Activated CD4-positive, alpha-beta T cell treated with anti-CD3 and anti-CD28 coated beads, Interleukin-2, amount 50 U/mL, for 4 hours (primary cell): ENCODE measurements around the gene ITPA.

Experiments used
- DNase-seq, 2 experiments: peaks; one replicate each; pipeline ENCODE4 v3.0.0-alpha.2; 2020

ITPA gene

DNA sequence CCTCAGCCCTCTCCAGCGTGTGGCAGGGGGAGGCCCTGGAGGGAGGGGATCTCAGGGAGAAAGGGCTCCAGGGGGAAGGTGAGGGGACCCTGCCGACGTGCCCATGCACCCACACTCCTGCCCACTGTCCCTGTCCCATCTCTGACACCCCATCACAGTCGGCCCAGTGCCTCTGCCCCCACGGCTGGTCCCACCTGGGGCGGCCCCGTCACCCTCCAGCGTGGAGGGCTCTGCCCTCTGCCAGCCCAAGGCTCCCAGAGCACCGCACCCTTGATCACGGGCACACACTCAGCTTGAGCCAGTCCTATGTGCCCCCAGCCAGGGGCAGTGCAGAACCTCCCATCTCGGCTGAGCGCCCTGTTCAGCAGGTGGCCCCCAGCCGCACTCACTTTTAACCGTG, 20.5 kb downstream of the ITPA start:
- DNase-seq: no peak

DNA sequence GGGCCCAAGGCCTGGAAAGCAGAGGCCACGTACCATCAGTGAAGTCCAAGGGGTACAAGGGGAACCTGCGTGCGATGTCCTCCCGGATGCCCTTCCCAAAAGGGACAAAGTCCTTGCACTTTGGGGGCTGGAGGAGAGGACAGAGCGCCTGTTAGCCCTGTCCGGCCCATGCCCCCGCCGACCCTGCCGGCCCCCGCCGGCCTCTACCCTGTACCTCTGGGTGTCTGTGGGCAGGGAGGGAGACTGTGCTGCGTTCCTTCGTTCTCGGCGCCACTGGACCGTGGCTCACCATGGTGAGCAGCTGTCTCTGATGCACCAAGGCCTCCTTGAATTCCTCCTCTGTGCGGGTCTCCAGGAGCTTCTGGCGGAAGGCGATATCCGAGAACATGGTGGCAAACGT, 21.8 kb downstream of the ITPA start:
- no peak for DNase-seq

DNA sequence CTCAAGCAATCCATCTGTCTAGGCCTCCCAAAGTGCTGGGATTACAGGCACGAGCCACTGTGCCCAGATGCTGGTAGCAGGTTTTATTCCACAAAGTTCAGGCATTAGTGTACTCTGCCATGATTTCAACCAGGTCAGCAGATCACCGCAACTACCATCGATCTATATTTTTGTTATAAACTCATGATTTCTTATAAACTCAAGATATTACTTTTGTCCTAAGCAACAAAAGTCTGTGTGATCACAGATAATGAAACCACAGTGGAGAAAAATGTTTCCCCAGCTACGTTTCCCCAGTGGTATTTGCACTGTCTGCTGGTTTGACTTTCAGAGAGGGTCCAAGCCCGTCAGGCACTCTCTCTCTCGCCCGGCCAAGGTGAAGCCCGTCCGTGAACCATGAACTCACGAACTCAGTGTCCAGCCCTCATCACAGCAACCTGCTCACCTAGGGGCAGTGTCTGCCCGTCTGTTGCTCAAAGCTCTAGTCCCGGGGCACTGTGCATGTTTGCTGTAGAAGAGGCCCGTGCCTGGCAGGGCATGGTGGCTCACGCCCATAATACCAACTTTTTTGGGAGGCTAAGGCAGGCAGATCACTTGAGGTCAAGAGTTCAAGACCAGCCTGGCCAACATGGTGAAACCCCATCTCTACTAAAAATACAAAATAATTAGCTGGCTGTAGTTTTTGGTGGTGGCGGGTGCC, 22.7 kb downstream of the ITPA start:
- no peak for DNase-seq

DNA sequence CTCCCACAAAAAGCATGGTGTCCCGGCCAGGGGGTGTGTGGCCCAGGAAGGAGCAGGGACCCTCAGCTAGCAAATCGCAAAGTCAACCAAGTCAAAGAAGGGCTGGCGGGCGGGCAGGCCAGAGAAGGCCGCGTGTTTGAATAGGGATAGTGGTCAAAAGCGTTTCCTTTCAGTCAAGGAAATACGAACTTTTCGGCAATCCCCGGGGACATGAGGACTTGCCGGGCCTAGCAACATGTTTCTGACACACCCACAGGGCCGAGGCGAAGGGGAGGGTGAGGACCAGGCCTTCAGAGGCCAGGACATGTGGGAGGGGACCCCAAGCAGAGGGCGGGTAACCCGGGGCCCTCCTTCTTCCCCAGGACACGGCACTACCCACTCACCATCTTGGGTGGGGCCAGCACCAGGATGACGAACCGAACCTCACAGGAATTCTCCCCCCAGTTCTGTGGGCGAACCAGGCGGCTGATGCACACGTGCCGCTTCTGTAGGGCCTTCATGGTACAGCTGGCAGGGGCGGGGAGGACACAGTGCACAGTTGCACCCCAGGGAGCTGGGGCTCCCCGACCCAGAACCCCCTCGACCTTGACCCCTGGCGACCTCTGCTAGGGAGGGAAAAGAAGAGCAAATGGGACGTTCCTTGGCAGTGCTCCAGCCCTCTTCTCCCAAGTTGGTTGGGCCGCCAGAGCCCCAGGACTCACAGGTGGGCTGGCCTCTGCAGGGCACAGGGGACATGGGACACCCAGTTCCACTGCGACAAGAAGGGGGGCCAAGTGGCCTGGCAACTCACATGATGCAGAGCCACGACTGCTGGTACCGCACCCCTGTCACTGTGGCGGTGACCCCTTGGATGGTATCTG, 24.1 kb downstream of the ITPA start:
- no peak for DNase-seq

DNA sequence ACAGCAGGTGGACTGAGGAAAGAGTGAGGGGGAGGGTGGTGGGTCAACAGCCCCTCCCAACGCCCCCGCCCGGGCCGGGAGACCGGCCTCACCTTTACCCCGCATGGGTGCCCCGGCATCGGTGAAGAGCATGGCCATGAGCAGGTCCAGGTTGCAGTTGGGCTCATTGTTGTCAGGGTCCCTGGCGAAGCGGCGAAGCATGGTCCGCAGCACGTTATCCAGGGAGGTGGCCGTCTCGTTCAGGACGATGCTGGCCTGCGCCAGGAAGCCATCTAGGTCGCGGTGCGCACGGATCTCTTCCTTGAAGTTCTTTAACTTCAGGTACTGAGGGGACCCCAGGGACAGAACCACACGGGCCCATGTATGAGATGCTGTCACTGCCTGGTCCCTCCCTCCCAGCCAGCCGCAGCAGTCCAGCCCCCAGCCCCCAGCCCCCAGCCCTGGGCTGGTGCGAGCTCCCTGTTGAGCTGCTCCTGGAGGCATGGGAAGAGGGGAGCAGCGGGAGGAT, 24.7 kb downstream of the ITPA start:
- DNase-seq: no peak

DNA sequence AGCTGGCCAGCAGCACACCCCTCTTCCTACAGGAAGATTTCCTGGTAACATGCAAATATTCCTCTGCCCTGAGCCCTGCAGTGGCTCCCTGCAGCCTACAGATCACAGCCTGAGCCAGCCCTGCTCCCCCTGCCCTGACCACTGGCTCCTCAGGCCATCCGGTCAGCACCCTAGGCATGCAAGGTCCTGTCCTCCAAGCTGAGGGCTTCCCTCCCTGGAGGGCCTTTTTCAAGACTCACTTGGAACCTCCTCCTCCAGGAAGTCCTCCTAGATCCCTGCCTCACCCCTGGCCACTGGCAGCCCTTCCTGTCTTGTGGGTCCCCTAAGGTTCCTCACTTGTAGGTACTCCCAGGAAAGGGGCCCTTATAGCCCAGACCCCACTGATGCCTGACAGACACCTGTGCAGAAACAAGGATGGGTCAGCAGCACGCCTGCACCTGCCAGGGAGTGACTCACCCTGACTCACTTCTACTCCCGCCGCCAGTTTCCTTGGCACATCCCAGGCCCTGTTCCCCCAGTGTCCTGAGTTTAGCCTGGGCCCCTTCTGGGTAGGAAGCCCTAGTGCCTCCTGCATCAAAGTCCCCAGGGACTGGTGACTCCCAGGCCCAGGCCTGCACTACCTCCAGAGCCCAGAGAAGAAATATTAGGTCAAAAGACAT, 26.5 kb downstream of the ITPA start:
- no peak for DNase-seq

DNA sequence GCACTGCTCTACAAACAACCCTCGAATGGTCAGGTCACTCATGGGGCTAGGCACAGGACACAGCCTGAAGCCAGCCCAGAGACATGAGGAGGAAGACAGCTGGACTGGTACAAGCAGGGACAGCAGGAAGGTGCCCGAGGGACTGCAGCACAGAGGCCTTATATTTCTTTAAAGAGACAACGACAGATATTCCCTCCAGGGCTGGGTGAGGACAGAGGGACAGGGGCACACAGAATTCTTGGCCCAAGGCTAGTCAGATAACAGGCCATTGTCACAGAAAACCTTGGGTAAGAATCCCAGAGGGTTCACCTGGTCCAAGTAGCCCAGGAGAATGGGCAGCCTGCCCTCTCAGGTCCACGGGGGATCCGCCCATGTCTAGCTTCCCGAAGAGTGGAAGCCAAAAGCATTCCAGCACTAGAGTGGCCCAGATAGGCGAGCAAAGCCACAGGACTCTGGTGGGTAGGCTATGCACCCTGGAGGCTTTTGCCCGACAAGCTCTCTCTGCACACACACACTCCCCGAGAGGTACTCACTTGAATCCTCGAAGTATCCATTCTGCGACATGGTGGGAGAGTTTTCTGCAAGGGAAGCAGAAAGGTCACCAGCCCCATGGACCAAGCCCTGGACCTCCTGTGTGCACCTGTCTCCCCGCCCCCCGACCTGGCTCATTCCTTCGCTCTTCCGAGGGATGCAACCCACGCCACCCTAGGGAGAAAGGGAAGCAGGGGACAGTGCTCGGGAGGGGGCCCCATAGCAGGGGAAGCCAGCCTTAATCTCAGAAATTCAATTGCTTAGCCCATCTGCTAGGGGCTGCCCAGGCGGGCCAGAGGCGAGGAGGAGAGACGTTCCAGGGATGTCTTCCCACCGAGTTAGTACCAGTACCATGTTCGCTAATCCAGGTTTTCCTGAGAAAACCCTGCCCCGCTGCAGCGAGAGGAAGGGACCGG, 28.0 kb downstream of the ITPA start:
- DNase-seq: no peak

DNA sequence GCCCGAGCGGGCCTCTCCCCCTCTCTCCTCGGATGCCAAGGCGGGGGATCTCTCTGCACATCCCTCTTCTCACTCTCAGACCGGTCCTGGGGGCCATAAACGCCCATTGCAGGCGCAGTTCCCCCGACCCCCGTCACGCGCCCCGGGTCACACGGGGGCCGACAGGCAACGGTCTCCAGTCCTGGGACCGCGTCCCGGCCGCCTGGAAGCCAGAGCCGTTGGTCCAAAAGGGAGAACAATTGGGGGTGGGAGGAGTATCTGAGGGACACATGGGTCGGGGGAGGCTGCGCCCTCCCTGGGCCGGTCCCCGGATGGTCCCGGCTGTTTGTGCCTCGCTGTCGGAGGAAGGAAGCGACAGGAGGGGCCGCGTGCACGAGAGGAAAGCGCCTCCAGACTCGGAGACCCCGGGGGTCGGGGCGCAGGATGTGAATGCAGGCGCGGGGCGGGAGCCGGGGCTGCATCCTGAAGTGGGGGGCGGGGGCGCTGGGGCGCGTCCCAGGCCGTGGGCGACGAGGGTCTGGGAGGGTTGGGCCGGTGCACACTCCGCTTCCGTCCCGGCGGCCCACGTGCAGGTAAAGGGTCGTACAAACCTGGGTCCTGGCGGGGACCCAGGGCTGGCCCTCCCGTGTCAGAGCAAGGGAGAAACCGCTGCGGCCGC, 28.8 kb downstream of the ITPA start:
- no peak for DNase-seq

DNA sequence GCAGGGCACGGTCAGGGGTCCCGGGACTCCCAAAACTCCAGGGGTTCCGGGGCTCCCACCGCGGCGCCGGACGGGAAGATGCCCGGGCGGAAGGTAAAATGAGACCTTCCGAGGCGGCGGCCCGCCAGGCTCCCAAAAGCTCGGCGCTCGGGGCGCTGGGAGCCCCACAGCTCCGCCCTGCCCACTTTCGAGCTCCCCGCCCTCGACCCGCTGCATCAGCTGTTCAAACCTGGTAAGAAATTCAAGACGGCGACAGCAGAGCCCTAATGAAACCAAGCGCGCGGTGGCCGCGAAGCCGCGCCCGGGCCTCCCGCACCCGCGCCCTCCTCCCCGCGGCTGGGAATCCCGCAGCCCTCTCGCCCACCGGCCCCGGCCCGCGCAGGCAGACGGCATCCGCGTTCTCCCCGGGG, 29.3 kb downstream of the ITPA start:
- peak; percentile 35 to 44 for DNase-seq

DNA sequence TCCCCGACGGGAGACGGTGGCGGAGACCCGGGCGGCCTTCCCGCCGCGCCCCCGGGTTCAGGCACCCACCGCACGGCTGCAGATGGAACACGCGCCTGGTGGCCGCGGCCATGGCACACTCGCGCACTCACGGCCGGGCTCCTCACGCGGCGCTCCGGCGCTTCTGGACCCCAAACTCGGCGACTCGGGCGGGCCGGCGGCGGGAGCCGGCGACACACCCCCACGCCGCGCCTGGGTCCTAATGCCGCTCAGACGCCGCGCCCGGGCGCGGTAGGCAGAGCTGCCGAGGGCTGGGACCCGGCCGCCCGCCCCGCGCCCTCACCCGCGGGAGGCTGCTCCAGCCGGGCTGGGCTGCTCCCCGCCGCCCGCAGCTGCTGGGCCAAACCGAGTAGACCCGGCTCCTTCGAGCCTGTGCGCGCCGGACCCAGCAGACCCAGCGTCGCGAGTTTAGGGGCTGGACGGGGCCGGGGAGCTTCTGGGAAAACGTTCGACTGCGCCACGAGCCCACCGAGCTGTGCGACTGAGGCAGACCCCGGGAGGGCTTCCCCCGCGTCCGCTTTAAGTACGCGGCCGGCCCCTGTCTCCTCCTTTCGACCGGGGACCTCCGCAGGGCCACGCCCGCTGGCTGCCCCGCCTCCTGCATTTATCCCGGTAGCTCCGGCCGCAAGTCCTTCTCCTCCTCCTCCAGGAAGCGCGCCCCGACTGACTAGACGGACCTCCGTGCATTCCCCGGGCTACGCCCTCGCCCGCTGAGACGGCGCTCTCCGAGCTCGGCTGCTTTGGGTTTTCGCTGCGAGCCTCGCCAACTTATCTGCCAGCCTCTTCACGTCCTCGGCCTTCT, 29.9 kb downstream of the ITPA start, which contains the start of gene SLC4A11:
Gene SLC4A11 (minus strand): TSS at position 165 of the 841 bp plus-strand sequence. CDS start 53 bp downstream, at position 112.
- peak in 1 of 2 experiments; percentile 19 for DNase-seq

DNA sequence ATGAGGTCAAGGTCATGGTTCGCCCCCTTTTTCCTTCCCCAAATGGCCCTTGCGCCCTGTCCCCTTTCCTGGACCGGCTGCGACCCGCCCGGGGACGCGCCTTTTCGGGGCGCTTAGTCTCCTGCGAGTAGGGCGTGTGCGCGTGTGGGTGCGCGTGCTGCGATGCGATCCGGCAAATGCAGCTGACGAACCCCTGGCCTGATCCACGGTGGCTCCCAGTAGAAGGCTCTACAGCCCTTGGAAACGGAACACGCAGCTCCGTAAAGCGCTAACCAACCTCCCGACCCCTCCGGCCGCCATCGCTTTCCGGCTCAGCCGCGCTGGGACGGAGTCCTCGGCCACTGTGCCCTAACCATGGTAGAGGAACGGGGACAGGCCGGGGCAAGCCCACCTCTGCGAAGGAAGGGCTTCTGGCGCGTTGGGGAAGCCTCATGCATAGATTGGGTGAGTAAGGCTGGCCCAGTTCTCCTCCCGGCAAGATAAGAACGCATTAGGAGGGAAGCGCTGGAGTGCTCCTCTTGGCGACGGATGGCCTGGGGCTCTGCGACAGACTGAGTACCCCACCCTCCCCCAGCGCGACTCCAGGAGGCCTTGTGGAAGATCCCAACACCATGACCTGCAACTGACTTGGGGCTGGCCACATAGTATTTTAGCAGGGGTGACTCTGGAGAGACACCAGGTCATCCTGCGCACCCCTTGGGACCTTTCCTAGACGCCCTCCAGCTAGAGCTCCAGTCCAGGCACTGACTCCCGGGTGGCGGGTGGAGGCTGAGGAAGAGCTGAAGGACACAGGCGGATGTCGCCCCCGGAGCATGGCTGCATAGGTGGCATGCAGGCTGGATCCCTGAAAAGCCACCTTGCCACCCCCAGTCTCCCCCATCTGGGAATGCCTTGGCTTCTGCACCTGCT, 30.8 kb downstream of the ITPA start:
- no peak for DNase-seq

DNA sequence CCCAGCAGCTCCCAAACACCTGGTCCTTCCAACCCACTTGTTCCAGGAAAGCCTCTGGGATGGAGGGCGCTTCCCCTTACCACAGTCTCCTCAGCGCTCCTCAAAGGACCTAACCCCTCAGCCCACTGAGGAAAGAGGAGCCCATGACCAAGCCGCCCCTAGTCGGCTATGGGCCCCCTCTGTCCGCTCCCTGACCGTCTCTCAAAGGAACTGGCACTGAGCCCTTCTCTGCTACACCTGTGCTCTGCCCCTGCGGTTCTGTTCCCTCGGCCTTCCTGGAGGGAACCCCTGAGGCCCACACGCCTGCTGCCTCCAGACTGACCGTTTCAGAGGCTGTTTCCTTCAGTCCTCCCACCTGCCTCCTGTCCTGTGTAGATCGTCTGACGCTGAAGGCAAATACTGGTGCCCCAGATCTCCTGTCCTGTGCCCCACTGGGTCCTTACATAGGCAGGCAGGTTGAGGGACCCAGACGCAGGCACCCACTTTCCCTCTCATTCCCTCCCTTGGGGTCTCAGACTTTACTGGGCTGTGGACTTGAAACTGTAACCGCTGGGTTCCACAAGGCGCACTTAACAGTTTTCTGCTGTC, 31.6 kb downstream of the ITPA start:
- DNase-seq: no peak

DNA sequence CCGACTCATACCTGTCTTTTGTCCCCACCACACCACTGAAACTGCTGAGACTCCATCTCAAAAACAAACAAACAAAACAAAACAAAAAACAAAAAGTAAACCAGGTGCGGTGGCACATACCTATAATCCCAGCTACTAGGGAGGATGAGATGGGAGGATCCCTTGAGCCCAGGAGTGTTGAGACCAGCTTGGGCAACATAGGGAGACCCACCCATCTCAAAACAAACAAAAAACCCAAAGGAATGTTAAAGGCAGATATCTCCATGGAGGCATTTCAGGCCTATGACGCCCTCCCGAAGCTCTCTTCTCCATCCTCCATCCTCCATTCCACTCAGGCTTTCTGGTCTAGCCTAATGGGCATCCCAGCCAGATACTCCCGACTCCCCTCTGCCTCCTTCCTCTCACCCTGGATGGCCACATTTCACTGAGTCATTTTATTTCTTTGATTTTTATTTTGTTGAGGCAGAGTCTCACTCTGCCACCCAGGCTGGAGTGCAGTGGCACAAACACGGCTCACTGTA, 32.9 kb downstream of the ITPA start:
- DNase-seq: no peak

DNA sequence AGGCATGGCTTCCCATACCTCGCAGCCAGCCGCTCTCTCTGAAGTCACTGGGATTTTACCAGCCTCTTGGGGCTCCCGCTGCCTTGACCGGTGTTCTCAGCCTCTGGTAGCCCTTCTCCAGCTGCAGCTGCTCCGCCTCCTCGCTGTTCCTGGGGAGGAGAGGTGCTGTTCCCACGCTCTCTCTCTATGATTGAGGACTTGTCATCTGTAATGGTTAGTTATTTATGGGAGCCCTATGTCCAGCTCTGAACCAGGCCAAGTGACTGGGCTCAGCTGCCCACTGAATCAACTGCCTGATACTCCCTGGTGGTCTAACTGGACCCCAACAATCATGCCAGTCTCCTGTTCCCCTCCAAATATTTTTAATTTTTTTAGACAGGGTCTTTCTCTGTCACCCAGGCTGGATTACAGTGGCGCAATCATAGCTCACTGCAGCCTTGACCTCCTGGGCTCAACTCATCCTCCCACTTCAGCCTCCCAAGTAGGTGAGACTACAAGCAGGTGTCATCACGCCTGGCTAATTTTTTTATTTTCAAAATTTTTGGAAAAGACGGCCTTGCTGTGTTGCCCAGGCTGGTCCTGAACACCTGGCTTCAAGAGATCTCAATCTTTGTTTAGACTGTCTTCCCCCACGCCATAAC, 34.5 kb downstream of the ITPA start:
- no peak for DNase-seq

DNA sequence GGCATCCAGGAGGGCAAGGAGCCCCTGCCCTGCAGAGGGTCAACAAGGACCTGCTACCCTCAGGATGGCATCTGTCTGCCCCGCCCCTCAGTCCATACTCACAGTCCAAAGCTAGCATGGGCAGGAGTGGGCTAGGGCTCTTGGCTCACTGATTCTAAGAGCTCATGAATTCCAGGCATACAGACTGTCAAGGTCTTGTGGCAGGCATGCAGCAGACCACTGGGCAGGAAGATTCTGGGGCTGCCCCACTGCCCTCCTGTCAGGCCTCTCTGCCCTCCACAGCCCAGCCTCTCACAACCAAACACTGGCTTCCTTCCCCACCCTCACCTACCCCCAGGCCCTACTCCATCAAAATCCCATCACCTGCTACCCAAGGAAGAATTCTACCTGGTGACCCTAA, 35.3 kb downstream of the ITPA start:
- no peak for DNase-seq

DNA sequence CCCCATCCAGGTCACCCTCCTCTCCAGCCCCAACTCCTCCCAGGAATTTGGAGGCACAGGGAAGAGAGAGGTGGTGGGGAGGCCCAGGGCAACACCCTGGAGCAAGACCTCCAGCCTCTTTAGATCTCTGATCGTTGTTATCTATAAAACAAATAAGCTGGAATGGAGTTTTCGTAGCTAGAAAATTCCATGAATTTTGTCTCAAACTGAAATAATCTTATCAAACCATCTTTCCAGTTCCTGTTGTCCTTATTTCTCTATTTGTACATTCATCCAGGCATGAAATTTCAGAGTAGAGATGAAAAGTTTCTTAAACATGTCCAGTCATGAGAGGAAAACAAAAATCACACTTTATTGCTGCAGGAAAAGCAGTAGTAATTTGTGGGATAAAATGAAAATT, 35.9 kb downstream of the ITPA start:
- no peak for DNase-seq

DNA sequence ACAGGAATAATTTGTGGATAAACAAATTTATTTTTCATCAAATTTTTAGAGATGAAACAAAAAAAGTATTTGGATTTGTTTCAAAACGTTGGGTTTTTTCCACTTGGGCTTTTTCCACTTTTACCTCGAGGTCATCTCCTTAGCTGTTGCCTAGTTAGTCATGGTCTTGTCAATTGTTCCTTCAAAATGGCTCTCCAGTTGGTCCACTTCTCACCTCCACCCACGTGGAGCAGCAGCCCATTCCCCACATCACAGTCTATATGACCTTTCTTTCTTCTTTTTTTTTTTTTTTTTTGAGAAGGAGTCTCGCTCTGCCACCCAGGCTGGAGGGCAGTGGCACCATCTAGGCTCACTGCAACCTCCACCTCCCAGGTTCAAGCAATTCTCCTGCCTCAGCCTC, 36.4 kb downstream of the ITPA start:
- DNase-seq: no peak

DNA sequence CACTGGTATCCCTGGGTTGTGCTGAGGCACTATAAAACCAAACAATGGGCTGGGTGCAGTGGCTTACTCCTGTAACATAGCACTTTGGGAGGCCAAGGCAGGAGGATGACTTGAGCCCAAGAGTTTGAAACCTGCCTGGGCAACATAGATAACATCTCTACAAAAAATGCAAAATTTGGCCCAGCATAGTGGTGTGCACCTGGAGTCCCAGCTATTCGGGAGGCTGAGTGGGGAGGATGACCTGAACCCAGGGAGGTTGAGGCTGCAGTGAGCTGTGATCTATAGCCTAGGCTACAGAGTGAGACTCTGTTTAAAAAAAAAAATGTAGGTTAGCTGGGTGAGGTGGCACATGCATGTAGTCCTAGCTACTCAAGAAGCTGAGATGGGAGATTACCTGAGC, 37.4 kb downstream of the ITPA start:
- DNase-seq: no peak

DNA sequence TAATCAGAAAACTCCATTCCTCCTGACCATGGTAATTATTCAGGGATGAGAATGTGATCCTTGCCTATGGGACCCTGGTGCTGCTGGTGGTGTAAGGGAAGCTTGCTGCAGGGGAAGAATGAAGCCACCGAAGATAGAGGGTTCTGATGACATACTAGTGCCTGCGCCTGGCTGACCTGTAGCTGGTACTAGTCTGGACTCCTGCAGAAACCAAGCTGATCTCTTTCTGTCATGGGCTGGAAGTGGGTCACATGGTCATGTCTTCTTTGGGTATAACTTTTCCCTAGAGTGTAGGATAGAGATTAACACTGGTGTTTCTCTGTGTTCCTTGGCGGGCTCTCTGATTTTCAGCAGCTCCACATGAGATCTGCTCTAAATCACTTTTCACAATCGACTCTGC, 38.3 kb downstream of the ITPA start:
- DNase-seq: no peak
